Neural crest cell (in vitro differentiated cells): ENCODE data around the gene PKMYT1. TPM values are rescaled to one million over a fixed set of nuclear protein-coding genes. Genes with fewer than 3 reads are reported as not detected.

Experiments
- DNase-seq: peaks from one replicate; pipeline ENCODE4 v3.0.0; 2021; ENCODE audit warnings: low read depth, mixed read lengths, low spot score
- H3K27ac Mint-ChIP-seq: one replicate; pipeline ENCODE4 v1.8.0; 2021; ENCODE audit warnings: mild to moderate bottlenecking, mixed read lengths; ENCODE audit not compliant: unreplicated experiment
- H3K27me3 Mint-ChIP-seq: 2 replicates; pipeline ENCODE4 v1.8.0; 2021; ENCODE audit warnings: low read depth, mild to moderate bottlenecking, mixed read lengths
- H3K36me3 Mint-ChIP-seq: 2 replicates; pipeline ENCODE4 v1.8.0; 2021; ENCODE audit warnings: low read depth, mild to moderate bottlenecking, mixed read lengths
- H3K4me1 Mint-ChIP-seq: 2 replicates; pipeline ENCODE4 v1.8.0; 2021; ENCODE audit warnings: mixed read lengths
- H3K4me3 Mint-ChIP-seq: one replicate; pipeline ENCODE4 v1.8.0; 2021; ENCODE audit warnings: mild to moderate bottlenecking, mixed read lengths
- H3K9me3 Mint-ChIP-seq: 2 replicates; pipeline ENCODE4 v1.8.0; 2021; ENCODE audit warnings: mixed read lengths
- total RNA-seq: library from RNA; stranded (reverse); gene quantifications from 2 replicates; pipeline ENCODE4 v1.2.1, GENCODE V29; 2021
- TF ChIP-seq, protein P1 (sequence below): fragments of 200-600 bp; sonication (generic); conservative IDR thresholded peaks from 2 replicates; pipeline ENCODE4 v1.5.0; 2021; ENCODE audit warnings: antibody characterized with exemption, mild to moderate bottlenecking

PKMYT1 gene
- total RNA-seq, 1 donor from 2014 or later: 82.2 TPM

DNA sequence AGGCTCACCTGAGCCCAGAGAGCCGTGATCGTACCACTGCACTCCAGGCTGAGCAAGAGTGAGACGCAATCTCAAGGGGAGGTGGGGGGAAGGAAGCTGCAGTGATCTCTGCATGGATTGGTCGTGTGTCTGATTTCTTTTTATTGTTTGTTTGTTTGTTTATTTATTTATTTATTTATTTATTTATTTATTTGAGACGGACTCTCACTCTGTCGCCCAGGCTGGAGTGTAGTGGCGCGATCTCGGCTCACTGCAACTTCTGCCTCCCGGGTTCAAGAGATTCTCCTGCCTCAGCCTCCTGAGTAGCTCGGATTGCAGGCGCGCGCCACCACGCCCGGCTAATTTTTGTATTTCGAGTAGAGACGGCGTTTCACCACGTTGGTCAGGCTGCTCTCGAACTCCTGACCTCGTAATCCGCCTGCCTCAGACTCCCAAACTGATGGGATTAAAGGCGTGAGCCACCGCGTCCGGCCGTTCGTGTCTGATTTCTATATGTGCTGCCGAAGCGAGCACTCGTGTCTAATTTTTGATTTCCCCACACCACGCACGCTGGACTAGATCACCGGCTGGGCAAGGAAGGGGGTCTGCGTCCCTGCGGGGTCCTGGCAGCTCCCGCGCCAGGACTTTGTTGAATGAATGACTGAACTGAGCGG, 39.5 kb upstream of the PKMYT1 start:
- TF ChIP-seq, protein P1, sequence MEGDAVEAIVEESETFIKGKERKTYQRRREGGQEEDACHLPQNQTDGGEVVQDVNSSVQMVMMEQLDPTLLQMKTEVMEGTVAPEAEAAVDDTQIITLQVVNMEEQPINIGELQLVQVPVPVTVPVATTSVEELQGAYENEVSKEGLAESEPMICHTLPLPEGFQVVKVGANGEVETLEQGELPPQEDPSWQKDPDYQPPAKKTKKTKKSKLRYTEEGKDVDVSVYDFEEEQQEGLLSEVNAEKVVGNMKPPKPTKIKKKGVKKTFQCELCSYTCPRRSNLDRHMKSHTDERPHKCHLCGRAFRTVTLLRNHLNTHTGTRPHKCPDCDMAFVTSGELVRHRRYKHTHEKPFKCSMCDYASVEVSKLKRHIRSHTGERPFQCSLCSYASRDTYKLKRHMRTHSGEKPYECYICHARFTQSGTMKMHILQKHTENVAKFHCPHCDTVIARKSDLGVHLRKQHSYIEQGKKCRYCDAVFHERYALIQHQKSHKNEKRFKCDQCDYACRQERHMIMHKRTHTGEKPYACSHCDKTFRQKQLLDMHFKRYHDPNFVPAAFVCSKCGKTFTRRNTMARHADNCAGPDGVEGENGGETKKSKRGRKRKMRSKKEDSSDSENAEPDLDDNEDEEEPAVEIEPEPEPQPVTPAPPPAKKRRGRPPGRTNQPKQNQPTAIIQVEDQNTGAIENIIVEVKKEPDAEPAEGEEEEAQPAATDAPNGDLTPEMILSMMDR: no peak
- no peak overlapping the region for H3K27ac Mint-ChIP-seq
- peaks cover 62% of the 10 kb centered on the region for H3K27me3 Mint-ChIP-seq
- no peaks in the 10 kb centered on the region for H3K9me3 Mint-ChIP-seq
- H3K4me1 Mint-ChIP-seq: peaks cover 44% of the 10 kb centered on the region
- DNase-seq: no peak
- H3K36me3 Mint-ChIP-seq: peaks cover 2% of the 10 kb centered on the region
- peak overlapping the region; percentile 88 for H3K4me3 Mint-ChIP-seq

DNA sequence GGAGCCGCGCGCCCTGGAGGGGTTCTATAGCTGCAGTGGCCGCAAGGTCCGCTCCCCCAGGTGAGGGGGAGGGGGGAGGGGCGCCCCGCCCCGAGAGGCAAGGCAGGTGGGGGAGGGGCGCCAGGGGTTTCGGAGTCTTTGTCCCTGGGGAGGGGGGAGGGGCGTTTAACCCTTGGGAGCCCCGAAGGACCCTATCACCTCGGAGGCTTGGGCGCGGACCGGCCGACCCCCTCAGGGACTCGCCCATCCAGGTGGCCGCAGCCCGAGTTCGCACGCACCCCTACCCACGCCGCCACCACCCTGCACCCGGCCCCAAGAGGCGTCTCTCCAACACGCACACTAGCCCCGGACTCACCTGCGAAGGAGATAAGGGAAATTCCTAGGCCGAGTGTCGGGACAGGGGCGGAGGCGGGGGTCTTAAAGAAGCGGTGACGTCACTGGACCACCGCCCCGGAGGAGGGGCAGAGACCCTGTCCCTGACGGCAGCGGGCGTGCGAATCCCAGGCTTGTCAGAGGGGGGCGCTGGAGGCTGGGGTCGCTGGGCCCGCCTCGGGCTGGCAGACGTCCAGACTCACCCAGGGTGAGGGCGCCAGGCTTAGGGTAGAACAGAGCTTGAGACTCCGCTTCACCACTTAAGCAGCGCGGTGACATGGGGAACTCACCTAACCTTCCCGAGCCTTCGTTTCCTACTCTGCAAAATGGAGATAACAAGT, 37.7 kb upstream of the PKMYT1 start, which contains the start of gene CLDN6:
TSS of gene CLDN6 (minus strand) at position 390 of the 713 bp plus-strand sequence. CDS start 2,162 bp downstream, outside the sequence.
- TF ChIP-seq, protein P1: peak; percentile 69
- no peaks in the 10 kb centered on the region for H3K36me3 Mint-ChIP-seq
- DNase-seq: peak; percentile 66
- no peak within 1 kb of the TSS for H3K27ac Mint-ChIP-seq
- H3K9me3 Mint-ChIP-seq: no peaks in the 10 kb centered on the region
- H3K4me1 Mint-ChIP-seq: peaks cover 30% of the 10 kb centered on the region
- H3K4me3 Mint-ChIP-seq: peak within 1 kb of the TSS; percentile 47
- peaks cover 75% of the 10 kb centered on the region for H3K27me3 Mint-ChIP-seq

- Mint-ChIP-seq H3K27ac (no peak overlapping the region), H3K27me3 (peaks cover 81% of the 10 kb centered on the region), H3K9me3 (no peaks in the 10 kb centered on the region), H3K4me3 (no peak overlapping the region), H3K4me1 (peaks cover 24% of the 10 kb centered on the region), H3K36me3 (no peaks in the 10 kb centered on the region)
- TF ChIP-seq, protein P1: no peak
- DNase-seq: no peak
Measured at GRCh38 chr16:3017344-3017743, 37.1 kb upstream of the PKMYT1 start.

- no peak for DNase-seq
- Mint-ChIP-seq H3K27ac (no peak overlapping the region), H3K27me3 (peaks cover 89% of the 10 kb centered on the region), H3K4me1 (peaks cover 11% of the 10 kb centered on the region), H3K9me3 (no peaks in the 10 kb centered on the region), H3K4me3 (peak overlapping the region; percentile 58), H3K36me3 (no peaks in the 10 kb centered on the region)
- TF ChIP-seq, protein P1: no peak
Measured at GRCh38 chr16:3015865-3016521, 35.7 kb upstream of the PKMYT1 start.

DNA sequence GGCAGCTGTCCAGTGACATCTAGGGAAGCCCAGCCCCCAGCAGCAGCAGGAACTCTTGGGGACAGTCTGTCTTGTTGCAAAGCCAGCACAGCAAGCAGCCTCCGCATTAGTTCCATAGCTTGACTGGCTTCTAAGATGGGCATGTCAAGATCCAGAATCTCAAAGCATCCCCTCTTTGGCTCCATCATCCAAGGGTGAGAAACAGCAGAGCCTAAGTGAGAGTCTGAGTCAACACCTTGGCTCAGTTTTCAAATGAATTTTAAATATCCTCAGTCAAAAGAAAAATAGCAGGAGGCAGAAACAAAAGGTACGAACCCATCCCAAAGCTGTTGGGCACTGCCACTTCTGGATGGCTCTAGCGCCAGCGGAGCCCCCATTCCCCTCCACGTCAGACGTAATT, 34.7 kb upstream of the PKMYT1 start:
- TF ChIP-seq, protein P1: no peak
- Mint-ChIP-seq H3K27ac (no peak overlapping the region), H3K4me1 (peaks cover 6% of the 10 kb centered on the region), H3K4me3 (peak overlapping the region; percentile 45), H3K27me3 (peaks cover 95% of the 10 kb centered on the region), H3K9me3 (no peaks in the 10 kb centered on the region), H3K36me3 (no peaks in the 10 kb centered on the region)
- no peak for DNase-seq
